ENCODE data around the gene C2orf49.

C2orf49 gene

DNA sequence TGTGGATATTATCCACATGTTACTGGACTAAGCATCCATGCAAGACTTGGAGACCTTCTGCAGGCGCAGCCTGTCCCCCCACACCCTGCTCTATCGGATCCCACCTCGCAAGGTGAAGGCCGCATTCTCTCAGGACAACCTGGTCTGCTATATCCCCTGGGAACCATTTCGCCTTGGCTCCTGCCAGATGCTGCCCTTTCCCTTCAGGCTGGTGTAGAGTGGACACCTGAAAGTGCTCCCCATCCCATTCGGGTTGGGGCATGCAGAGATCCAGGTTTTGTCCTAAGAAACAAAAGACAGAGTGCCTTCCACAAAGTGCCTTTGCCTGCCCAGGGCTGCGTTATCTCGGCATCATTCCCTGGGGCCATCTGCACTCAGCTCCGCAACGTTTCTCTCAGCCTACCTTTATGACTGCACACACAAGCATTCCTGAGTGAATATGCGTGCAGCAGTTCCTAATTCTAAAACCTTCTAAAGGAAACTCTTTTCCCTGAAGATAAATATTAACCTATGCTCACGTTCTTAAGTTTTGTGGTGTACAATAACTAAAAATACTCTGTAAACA is 41.0 kb downstream of the C2orf49 start:
- Histone ChIP-seq H3K27ac (ENCODE audit: low read length) (no peak overlapping the region), H3K4me1 (ENCODE audit: insufficient read depth, low read length) (no peaks in the 10 kb centered on the region), H3K36me3 (ENCODE audit: insufficient read depth, low read depth, low read length) (peaks cover 61% of the 10 kb centered on the region), H3K9ac (ENCODE audit: low read depth, low read length) (no peak overlapping the region), H3K27me3 (ENCODE audit: insufficient read depth, low read length) (no peaks in the 10 kb centered on the region), H3K9me3 (ENCODE audit: insufficient read depth, low read depth, low read length) (no peaks in the 10 kb centered on the region), H3K4me3 (ENCODE audit: low read length) (no peak overlapping the region)

DNA sequence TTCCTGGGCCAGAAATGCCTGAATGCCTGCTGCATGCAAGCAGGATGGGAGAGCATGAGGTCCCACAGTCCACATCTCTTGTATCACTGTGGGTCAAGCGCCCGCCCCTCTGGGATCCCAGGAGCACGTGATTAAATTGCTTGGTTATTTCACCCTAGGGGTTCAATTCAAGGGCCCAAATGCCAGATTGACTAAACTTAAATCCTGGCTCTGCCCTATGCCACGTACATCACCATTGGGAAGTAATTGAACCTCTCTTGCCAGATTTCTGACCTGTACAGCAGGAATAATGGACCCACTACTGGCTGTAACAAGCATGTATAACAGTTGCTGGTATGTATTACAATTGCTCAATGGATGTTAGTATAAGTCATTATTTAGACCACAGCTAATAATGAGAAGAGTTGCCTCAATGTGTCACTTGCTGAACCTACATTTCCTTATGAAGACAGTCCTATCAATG is 41.6 kb downstream of the C2orf49 start:
- no peaks in the 10 kb centered on the region for H3K4me1 ChIP-seq (ENCODE audit: insufficient read depth, low read length)
- peaks cover 61% of the 10 kb centered on the region for H3K36me3 ChIP-seq (ENCODE audit: insufficient read depth, low read depth, low read length)
- no peak overlapping the region for H3K4me3 ChIP-seq (ENCODE audit: low read length)
- no peaks in the 10 kb centered on the region for H3K9me3 ChIP-seq (ENCODE audit: insufficient read depth, low read depth, low read length)
- no peak overlapping the region for H3K27ac ChIP-seq (ENCODE audit: low read length)
- no peak overlapping the region for H3K9ac ChIP-seq (ENCODE audit: low read depth, low read length)
- H3K27me3 ChIP-seq (ENCODE audit: insufficient read depth, low read length), result no peaks in the 10 kb centered on the region

- no peaks in the 10 kb centered on the region for H3K4me1 ChIP-seq (ENCODE audit: insufficient read depth, low read length)
- H3K9me3 ChIP-seq (ENCODE audit: insufficient read depth, low read depth, low read length), result no peaks in the 10 kb centered on the region
- no peak overlapping the region for H3K9ac ChIP-seq (ENCODE audit: low read depth, low read length)
- H3K27me3 ChIP-seq (ENCODE audit: insufficient read depth, low read length), result no peaks in the 10 kb centered on the region
- peaks cover 69% of the 10 kb centered on the region for H3K36me3 ChIP-seq (ENCODE audit: insufficient read depth, low read depth, low read length)
- no peak overlapping the region for H3K4me3 ChIP-seq (ENCODE audit: low read length)
- no peak overlapping the region for H3K27ac ChIP-seq (ENCODE audit: low read length)
Measured at GRCh38 chr2:105379741-105380186, 42.4 kb downstream of the C2orf49 start.

DNA sequence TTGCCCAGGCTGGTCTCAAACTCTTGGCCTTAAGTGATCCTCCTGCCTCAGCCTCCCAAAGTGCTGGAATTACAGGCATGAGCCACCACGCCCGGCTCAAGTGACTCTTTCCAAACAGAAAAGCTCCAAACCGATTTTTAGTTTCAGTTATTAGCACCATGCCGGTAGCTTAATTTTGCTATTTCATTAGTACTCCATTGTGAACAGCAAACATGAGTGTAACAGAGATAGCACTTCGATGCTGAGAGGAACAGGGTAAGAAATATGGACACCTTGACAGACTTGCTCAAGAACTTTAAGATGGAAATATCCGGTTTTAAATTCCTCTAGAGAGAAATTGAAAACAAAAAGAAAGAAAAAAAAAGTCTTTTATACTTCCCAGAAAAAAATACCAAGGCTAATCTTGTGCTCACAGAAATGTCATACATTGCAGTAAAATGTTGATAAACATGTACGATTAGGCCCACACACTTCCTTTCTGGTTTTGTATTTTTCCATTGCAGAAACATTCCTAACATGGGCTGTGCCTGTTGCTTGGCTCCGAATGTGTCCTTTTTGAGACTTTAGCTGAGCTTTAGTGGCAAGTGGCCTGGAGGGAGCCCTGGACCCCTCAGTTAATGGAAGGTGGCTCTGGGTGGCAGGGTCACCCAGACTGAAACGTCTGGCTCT is 43.2 kb downstream of the C2orf49 start:
- peaks cover 70% of the 10 kb centered on the region for H3K36me3 ChIP-seq (ENCODE audit: insufficient read depth, low read depth, low read length)
- H3K27me3 ChIP-seq (ENCODE audit: insufficient read depth, low read length), result no peaks in the 10 kb centered on the region
- no peak overlapping the region for H3K27ac ChIP-seq (ENCODE audit: low read length)
- H3K4me3 ChIP-seq (ENCODE audit: low read length), result no peak overlapping the region
- H3K9me3 ChIP-seq (ENCODE audit: insufficient read depth, low read depth, low read length), result no peaks in the 10 kb centered on the region
- no peak overlapping the region for H3K9ac ChIP-seq (ENCODE audit: low read depth, low read length)
- H3K4me1 ChIP-seq (ENCODE audit: insufficient read depth, low read length), result no peaks in the 10 kb centered on the region

DNA sequence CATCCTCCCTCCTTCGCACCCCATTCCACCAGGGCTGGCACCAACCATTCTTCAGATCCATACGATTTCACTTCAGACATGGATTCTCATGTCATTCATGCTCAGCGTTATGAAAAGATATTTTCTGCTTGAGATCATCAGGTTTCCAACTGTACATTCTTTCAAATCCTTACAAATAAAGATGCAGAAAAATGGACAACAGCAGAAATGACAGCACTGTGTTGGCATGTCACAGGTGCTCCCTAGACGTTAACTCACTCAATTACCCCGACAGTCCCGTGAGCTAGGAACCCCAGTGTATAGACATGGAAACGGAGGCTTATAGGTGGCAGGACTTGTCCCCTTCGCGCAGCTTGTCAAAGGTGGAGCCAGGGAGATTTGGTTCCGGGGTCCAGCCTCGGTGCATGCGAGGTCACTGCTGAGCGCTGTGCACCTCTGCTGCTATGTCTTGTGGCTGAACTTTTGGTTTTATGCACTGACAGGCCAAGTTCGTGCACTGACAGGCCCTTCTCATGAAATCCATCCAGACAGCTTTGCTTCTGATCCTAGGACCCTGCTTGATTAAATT is 43.8 kb downstream of the C2orf49 start:
- Histone ChIP-seq H3K36me3 (ENCODE audit: insufficient read depth, low read depth, low read length) (peaks cover 72% of the 10 kb centered on the region), H3K9me3 (ENCODE audit: insufficient read depth, low read depth, low read length) (no peaks in the 10 kb centered on the region), H3K4me3 (ENCODE audit: low read length) (no peak overlapping the region), H3K27ac (ENCODE audit: low read length) (no peak overlapping the region), H3K9ac (ENCODE audit: low read depth, low read length) (no peak overlapping the region), H3K4me1 (ENCODE audit: insufficient read depth, low read length) (no peaks in the 10 kb centered on the region), H3K27me3 (ENCODE audit: insufficient read depth, low read length) (no peaks in the 10 kb centered on the region)

DNA sequence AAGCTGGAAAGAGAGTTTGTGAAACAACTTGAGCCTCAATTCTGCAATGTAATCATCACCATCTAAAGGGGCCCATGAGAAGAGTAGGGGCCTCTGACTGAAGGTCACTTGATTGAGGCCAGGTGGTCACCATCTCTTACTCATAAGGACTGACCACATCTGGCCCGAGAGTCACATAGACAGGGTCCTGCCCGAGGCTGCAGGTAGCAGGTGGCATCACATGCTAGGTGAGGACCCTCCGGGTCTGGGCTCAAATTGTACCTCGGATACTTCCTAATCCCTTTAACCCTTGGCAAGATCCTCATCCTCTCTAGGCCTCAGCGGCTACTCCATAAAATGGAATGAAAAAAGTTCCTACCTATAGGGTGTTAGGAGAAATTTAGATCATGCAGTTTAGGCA is 44.8 kb downstream of the C2orf49 start:
- H3K4me3 ChIP-seq (ENCODE audit: low read length), result no peak overlapping the region
- no peak overlapping the region for H3K27ac ChIP-seq (ENCODE audit: low read length)
- H3K27me3 ChIP-seq (ENCODE audit: insufficient read depth, low read length), result no peaks in the 10 kb centered on the region
- no peaks in the 10 kb centered on the region for H3K4me1 ChIP-seq (ENCODE audit: insufficient read depth, low read length)
- peaks cover 66% of the 10 kb centered on the region for H3K36me3 ChIP-seq (ENCODE audit: insufficient read depth, low read depth, low read length)
- H3K9ac ChIP-seq (ENCODE audit: low read depth, low read length), result no peak overlapping the region
- H3K9me3 ChIP-seq (ENCODE audit: insufficient read depth, low read depth, low read length), result no peaks in the 10 kb centered on the region

GRCh38 chr2:105383432-105384166 is 46.3 kb downstream of the C2orf49 start:
- no peak overlapping the region for H3K27ac ChIP-seq (ENCODE audit: low read length)
- no peak overlapping the region for H3K9ac ChIP-seq (ENCODE audit: low read depth, low read length)
- H3K36me3 ChIP-seq (ENCODE audit: insufficient read depth, low read depth, low read length), result peaks cover 64% of the 10 kb centered on the region
- no peak overlapping the region for H3K4me3 ChIP-seq (ENCODE audit: low read length)
- H3K9me3 ChIP-seq (ENCODE audit: insufficient read depth, low read depth, low read length), result no peaks in the 10 kb centered on the region
- H3K4me1 ChIP-seq (ENCODE audit: insufficient read depth, low read length), result no peaks in the 10 kb centered on the region
- H3K27me3 ChIP-seq (ENCODE audit: insufficient read depth, low read length), result no peaks in the 10 kb centered on the region

DNA sequence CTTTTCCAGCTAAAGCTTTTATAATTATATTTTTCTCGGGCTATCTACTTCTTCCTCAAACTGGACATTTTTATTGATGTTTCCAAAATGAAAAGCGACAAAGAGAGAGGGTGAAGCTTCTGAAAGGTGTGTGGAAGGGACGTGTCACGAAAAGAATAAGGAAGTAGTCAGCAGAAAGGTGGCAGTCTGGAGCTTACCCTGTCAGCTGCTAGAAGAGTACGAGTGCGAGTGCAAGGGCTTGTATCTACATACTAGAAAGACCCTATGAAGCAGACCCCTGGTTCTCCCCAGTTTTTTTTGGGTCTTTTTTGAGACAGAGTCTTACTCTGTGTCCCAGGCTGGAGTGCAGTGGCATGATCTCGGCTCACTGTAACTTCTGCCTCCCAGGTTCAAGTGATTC is 46.9 kb downstream of the C2orf49 start:
- Histone ChIP-seq H3K27ac (ENCODE audit: low read length) (no peak overlapping the region), H3K4me3 (ENCODE audit: low read length) (no peak overlapping the region), H3K27me3 (ENCODE audit: insufficient read depth, low read length) (no peaks in the 10 kb centered on the region), H3K36me3 (ENCODE audit: insufficient read depth, low read depth, low read length) (peaks cover 64% of the 10 kb centered on the region), H3K9ac (ENCODE audit: low read depth, low read length) (no peak overlapping the region), H3K9me3 (ENCODE audit: insufficient read depth, low read depth, low read length) (no peaks in the 10 kb centered on the region), H3K4me1 (ENCODE audit: insufficient read depth, low read length) (no peaks in the 10 kb centered on the region)

GRCh38 chr2:105384861-105385260 is 47.5 kb downstream of the C2orf49 start:
- Histone ChIP-seq H3K9me3 (ENCODE audit: insufficient read depth, low read depth, low read length) (no peaks in the 10 kb centered on the region), H3K27ac (ENCODE audit: low read length) (no peak overlapping the region), H3K36me3 (ENCODE audit: insufficient read depth, low read depth, low read length) (peaks cover 70% of the 10 kb centered on the region), H3K9ac (ENCODE audit: low read depth, low read length) (no peak overlapping the region), H3K4me3 (ENCODE audit: low read length) (no peak overlapping the region), H3K4me1 (ENCODE audit: insufficient read depth, low read length) (no peaks in the 10 kb centered on the region), H3K27me3 (ENCODE audit: insufficient read depth, low read length) (no peaks in the 10 kb centered on the region)

GRCh38 chr2:105385731-105386540 is 48.6 kb downstream of the C2orf49 start:
- H3K9me3 ChIP-seq (ENCODE audit: insufficient read depth, low read depth, low read length), result no peaks in the 10 kb centered on the region
- no peak overlapping the region for H3K4me3 ChIP-seq (ENCODE audit: low read length)
- peaks cover 69% of the 10 kb centered on the region for H3K36me3 ChIP-seq (ENCODE audit: insufficient read depth, low read depth, low read length)
- no peak overlapping the region for H3K27ac ChIP-seq (ENCODE audit: low read length)
- H3K4me1 ChIP-seq (ENCODE audit: insufficient read depth, low read length), result no peaks in the 10 kb centered on the region
- H3K27me3 ChIP-seq (ENCODE audit: insufficient read depth, low read length), result no peaks in the 10 kb centered on the region
- H3K9ac ChIP-seq (ENCODE audit: low read depth, low read length), result no peak overlapping the region

- H3K4me3 ChIP-seq (ENCODE audit: low read length), result no peak overlapping the region
- H3K27me3 ChIP-seq (ENCODE audit: insufficient read depth, low read length), result no peaks in the 10 kb centered on the region
- H3K36me3 ChIP-seq (ENCODE audit: insufficient read depth, low read depth, low read length), result peaks cover 56% of the 10 kb centered on the region
- H3K4me1 ChIP-seq (ENCODE audit: insufficient read depth, low read length), result no peaks in the 10 kb centered on the region
- H3K27ac ChIP-seq (ENCODE audit: low read length), result no peak overlapping the region
- H3K9me3 ChIP-seq (ENCODE audit: insufficient read depth, low read depth, low read length), result no peaks in the 10 kb centered on the region
- no peak overlapping the region for H3K9ac ChIP-seq (ENCODE audit: low read depth, low read length)
Measured at GRCh38 chr2:105387225-105387624, 49.9 kb downstream of the C2orf49 start.

All from iPS-20b (cell line).